A673 (cell line): Measurements from ENCODE around the gene ADAM12.

Experiments used
- EZH2 ChIP-seq: fragments of 200-600 bp; sonication (generic); IDR thresholded peaks from 2 replicates; pipeline ENCODE4 v1.6.1; 2017; ENCODE audit warnings: borderline replicate concordance, low read depth, mild to moderate bottlenecking, mixed read lengths, antibody characterized with exemption, low read length; ENCODE audit not compliant: poor library complexity, severe bottlenecking
- TF ChIP-seq, protein P1 (sequence below): fragments of 300-800, 200-600 bp; sonication (generic); conservative IDR thresholded peaks from 2 replicates; pipeline ENCODE4 v1.5.1; 2017; ENCODE audit warnings: low read depth, mild to moderate bottlenecking, antibody characterized with exemption, low read length, moderate library complexity, mixed read lengths

DNA sequence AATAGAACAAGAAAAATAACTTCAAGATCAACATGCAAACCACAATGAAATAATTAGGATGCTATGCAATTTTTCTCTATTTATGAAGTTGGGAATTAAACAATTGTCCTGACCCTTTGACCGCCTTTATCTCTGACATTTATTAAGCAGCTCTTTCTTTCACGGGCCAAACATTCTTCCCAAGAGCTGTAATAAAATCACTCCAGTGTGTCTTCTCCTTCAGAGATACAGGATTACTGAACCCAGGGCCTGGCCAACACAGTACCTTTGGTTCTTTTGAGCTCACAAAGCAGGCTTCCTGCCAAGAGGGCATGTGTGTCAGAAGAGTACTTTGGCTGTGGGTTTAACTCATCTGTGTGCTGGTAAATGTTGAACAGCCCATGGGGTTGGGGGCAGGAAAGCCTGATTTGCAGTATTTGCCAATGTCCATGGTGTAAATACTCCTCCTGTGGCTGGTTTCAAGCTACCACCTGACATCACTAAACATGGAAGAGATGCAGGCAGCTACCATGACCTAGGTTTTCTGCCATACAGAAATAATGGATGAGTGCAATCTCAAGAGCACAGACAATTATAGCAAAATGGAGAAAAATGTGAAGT is 370.2 kb downstream of the ADAM12 start:
- TF ChIP-seq, protein P1, sequence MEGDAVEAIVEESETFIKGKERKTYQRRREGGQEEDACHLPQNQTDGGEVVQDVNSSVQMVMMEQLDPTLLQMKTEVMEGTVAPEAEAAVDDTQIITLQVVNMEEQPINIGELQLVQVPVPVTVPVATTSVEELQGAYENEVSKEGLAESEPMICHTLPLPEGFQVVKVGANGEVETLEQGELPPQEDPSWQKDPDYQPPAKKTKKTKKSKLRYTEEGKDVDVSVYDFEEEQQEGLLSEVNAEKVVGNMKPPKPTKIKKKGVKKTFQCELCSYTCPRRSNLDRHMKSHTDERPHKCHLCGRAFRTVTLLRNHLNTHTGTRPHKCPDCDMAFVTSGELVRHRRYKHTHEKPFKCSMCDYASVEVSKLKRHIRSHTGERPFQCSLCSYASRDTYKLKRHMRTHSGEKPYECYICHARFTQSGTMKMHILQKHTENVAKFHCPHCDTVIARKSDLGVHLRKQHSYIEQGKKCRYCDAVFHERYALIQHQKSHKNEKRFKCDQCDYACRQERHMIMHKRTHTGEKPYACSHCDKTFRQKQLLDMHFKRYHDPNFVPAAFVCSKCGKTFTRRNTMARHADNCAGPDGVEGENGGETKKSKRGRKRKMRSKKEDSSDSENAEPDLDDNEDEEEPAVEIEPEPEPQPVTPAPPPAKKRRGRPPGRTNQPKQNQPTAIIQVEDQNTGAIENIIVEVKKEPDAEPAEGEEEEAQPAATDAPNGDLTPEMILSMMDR: no peak
- no peak for TF ChIP-seq EZH2
